KMS-11 (cell line): Measurements from ENCODE around the gene TRABD2B.

Experiments
- H2AFZ ChIP-seq: fragments of 200-600 bp; sonication (generic); 2 replicates; pipeline ENCODE4 v1.6.1; 2016; ENCODE audit warnings: antibody characterized with exemption, mixed run types, low read depth
- H3K27ac ChIP-seq: fragments of 200-600 bp; sonication (generic); 2 replicates; pipeline ENCODE4 v1.6.1; 2016; ENCODE audit warnings: mild to moderate bottlenecking, mixed run types
- H3K27me3 ChIP-seq: fragments of 200-600 bp; sonication (generic); 2 replicates; pipeline ENCODE4 v1.6.1; 2017; ENCODE audit warnings: mild to moderate bottlenecking, low read depth, mixed run types, moderate library complexity; ENCODE audit not compliant: insufficient read depth
- H3K36me3 ChIP-seq: fragments of 200-600 bp; sonication (generic); 2 replicates; pipeline ENCODE4 v1.6.1; 2017; ENCODE audit warnings: mild to moderate bottlenecking, mixed run types; ENCODE audit not compliant: insufficient read depth
- H3K4me1 ChIP-seq: fragments of 200-600 bp; sonication (generic); 2 replicates; pipeline ENCODE4 v1.6.1; 2016; ENCODE audit warnings: mild to moderate bottlenecking, low read depth, mixed run types; ENCODE audit not compliant: poor library complexity, severe bottlenecking
- H3K4me2 ChIP-seq: fragments of 200-600 bp; sonication (generic); 2 replicates; pipeline ENCODE4 v1.7.0; 2016; ENCODE audit warnings: mild to moderate bottlenecking, mixed run types
- H3K4me3 ChIP-seq: fragments of 200-600 bp; sonication (generic); IDR thresholded peaks from 2 replicates; pipeline ENCODE4 v1.6.1; 2017; ENCODE audit warnings: low read depth, low read length, mixed read lengths; ENCODE audit not compliant: insufficient read depth
- H3K79me2 ChIP-seq: fragments of 200-600 bp; sonication (generic); 2 replicates; pipeline ENCODE4 v1.6.1; 2016; ENCODE audit warnings: low read depth, mixed run types; ENCODE audit not compliant: insufficient read depth
- H3K9ac ChIP-seq: fragments of 200-600 bp; sonication (generic); 2 replicates; pipeline ENCODE4 v1.6.1; 2016; ENCODE audit warnings: mild to moderate bottlenecking, mixed run types
- H4K20me1 ChIP-seq: fragments of 200-600 bp; sonication (generic); 2 replicates; pipeline ENCODE4 v1.6.1; 2016; ENCODE audit warnings: mild to moderate bottlenecking, mixed run types; ENCODE audit not compliant: insufficient read depth
- TF ChIP-seq, protein P1 (sequence below): fragments of 200-600 bp; sonication (generic); conservative IDR thresholded peaks from 2 replicates; pipeline ENCODE4 v1.6.1; 2017; ENCODE audit warnings: low read depth, mild to moderate bottlenecking, antibody characterized with exemption, low read length, moderate library complexity, mixed read lengths

TRABD2B gene

DNA sequence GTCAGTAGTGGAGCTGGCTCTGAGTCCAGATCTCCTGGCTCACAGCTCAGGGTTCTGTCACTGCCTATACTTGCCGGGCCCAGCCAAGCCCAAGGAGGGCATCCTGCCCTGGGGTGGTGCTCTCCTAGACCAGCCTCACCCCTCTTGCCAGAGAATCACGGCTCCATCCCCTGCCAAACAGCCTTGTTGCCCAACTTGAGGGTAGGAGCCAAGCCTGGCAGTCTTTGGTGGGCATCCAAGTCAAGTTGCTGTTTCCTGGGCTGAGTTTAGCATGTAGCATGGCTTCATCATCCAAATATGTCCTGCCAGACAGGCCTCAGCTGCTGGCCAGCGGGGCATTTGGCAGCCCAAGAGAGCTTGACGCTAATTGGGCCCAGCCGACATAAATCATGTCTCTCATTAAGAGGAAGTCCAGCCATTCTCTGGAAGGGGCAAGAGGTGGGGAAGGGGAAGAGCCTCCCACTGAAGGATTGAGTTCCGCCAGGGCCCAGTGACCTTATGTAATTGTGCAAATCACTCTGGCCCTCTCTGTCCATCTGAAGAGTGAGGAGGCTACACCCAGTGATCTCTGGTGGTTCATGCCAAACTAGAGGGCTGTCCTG, 22.6 kb upstream of the TRABD2B start:
- H3K4me3 ChIP-seq, result no peak overlapping the region
- no peaks in the 10 kb centered on the region for H3K36me3 ChIP-seq
- H2AFZ ChIP-seq, result no peak overlapping the region
- H3K9ac ChIP-seq, result no peak overlapping the region
- no peak overlapping the region for H3K4me2 ChIP-seq
- TF ChIP-seq, protein P1, sequence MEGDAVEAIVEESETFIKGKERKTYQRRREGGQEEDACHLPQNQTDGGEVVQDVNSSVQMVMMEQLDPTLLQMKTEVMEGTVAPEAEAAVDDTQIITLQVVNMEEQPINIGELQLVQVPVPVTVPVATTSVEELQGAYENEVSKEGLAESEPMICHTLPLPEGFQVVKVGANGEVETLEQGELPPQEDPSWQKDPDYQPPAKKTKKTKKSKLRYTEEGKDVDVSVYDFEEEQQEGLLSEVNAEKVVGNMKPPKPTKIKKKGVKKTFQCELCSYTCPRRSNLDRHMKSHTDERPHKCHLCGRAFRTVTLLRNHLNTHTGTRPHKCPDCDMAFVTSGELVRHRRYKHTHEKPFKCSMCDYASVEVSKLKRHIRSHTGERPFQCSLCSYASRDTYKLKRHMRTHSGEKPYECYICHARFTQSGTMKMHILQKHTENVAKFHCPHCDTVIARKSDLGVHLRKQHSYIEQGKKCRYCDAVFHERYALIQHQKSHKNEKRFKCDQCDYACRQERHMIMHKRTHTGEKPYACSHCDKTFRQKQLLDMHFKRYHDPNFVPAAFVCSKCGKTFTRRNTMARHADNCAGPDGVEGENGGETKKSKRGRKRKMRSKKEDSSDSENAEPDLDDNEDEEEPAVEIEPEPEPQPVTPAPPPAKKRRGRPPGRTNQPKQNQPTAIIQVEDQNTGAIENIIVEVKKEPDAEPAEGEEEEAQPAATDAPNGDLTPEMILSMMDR, result no peak
- no peaks in the 10 kb centered on the region for H4K20me1 ChIP-seq
- H3K79me2 ChIP-seq, result no peaks in the 10 kb centered on the region
- H3K27me3 ChIP-seq, result no peaks in the 10 kb centered on the region
- H3K27ac ChIP-seq, result no peak overlapping the region
- no peaks in the 10 kb centered on the region for H3K4me1 ChIP-seq

DNA sequence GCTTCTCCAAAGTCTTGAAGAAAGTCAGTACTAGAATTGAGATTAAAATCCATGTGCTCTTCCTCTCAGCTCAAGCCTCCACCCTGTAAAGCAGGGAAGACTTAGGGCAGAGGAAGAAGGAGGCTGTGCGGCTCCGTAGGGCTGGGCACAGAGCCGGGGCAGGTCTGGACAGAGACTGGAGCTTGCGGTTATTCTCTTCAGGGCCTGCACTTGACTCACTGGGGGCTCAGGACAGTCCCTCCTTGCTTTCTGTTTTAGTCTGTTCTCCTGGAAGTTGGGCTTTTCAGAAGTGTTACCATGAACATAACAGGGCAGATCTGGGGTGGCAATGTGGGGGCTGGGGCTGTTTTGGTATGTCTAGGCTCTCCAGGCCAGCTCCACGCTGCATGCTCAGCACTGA, 21.6 kb upstream of the TRABD2B start:
- Histone ChIP-seq H3K4me2 (no peak overlapping the region), H2AFZ (no peak overlapping the region), H3K27ac (no peak overlapping the region), H4K20me1 (no peaks in the 10 kb centered on the region), H3K79me2 (no peaks in the 10 kb centered on the region), H3K4me3 (no peak overlapping the region), H3K4me1 (no peaks in the 10 kb centered on the region), H3K9ac (no peak overlapping the region), H3K36me3 (no peaks in the 10 kb centered on the region), H3K27me3 (no peaks in the 10 kb centered on the region)
- TF ChIP-seq, protein P1, result no peak

DNA sequence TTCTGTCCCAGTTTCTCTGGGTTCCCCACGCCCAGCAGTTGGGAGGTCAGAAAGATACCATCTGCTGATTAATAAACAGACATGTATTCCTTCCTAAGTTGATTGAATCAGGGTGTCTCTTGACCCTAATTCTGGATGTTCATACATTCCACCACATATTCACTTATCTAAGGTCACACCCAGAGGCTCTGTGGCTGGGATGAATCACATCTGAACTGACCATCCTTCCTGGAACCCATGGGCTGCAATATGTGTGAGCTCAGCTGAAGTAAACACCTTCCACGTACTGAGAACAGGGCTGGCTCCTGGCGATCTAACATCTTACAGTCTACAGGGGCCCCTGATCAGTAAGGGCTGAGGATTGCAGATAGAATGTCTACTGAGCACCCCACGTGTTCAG, 20.5 kb upstream of the TRABD2B start:
- no peaks in the 10 kb centered on the region for H3K36me3 ChIP-seq
- no peaks in the 10 kb centered on the region for H3K79me2 ChIP-seq
- H3K4me2 ChIP-seq, result no peak overlapping the region
- TF ChIP-seq, protein P1, result no peak
- H3K4me1 ChIP-seq, result no peaks in the 10 kb centered on the region
- no peak overlapping the region for H2AFZ ChIP-seq
- H3K4me3 ChIP-seq, result no peak overlapping the region
- no peak overlapping the region for H3K27ac ChIP-seq
- no peak overlapping the region for H3K9ac ChIP-seq
- no peaks in the 10 kb centered on the region for H4K20me1 ChIP-seq
- no peaks in the 10 kb centered on the region for H3K27me3 ChIP-seq

DNA sequence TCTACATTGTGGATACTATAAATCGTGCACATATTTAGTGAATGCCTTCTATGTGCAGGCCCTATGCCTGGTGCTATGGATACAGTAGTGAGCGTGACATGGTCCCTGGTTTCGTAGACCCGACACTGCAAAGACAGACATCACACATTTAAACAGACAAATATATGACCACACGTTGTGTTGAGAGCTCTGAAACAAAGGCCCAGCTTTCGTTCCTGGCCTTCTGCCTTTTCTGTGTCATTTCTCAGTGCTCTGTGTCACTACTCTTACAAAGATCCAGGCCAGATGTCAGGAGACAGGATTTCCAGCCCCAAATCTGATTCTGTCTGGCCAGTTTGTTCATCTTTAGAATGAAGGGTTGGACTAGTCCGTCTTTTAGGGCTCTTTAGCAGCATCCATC, 19.3 kb upstream of the TRABD2B start:
- H4K20me1 ChIP-seq, result no peaks in the 10 kb centered on the region
- H3K79me2 ChIP-seq, result no peaks in the 10 kb centered on the region
- H2AFZ ChIP-seq, result no peak overlapping the region
- no peak overlapping the region for H3K9ac ChIP-seq
- H3K27me3 ChIP-seq, result no peaks in the 10 kb centered on the region
- no peaks in the 10 kb centered on the region for H3K4me1 ChIP-seq
- no peaks in the 10 kb centered on the region for H3K36me3 ChIP-seq
- no peak overlapping the region for H3K4me2 ChIP-seq
- H3K27ac ChIP-seq, result no peak overlapping the region
- no peak overlapping the region for H3K4me3 ChIP-seq
- TF ChIP-seq, protein P1, result no peak
